GM18867 (cell line): ENCODE results near the gene ADAP1.
"Not testable (repeated sequence)": the region's sequence is repeated elsewhere in the genome, so short reads cannot be mapped to it uniquely, and the experiment has no call there.

Source experiments
- ATAC-seq: cut with Tn5 transposase; IDR thresholded peaks from one replicate; pipeline ENCODE4 v1.9.1; 2021; ENCODE audit warnings: mild to moderate bottlenecking, moderate library complexity; ENCODE audit not compliant: unreplicated experiment

ADAP1 gene

DNA sequence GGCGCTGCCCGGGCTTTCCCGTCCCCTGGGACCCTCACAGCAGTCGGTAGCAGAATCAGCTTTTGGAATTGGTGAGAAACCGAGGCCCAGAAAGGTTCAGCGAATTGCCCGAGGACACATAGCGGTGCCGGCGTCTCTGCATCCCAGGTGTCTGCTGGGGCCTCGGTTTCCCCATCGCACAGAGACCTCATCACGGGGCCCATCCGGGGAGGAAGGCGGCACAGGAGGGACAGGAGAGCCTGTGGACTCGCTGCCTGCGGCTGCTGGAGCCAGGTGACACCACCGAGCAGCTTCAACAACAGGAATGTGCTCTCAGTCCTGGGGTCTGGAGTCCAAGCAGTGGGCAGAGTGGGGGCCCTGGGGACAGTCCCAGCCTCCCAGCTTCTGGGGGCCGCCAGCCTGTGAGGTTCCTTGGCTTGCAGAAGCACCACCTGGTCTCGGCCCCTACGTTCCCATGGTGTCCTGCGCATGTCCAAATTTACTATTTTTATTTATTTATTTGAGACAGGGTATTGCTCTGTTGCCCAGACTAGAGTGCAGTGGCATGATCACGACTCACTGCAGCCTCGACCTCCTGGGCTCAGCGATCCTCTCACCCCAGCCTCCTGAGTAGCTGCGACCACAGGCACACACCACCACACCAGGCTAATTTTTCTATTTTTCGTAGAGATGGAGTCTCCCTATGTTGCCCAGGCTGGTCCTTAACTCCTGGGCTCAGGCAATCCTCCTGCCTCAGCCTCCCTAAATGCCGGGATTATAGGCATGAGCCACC, 21.4 kb upstream of the ADAP1 start:
- ATAC-seq, result no peak

DNA sequence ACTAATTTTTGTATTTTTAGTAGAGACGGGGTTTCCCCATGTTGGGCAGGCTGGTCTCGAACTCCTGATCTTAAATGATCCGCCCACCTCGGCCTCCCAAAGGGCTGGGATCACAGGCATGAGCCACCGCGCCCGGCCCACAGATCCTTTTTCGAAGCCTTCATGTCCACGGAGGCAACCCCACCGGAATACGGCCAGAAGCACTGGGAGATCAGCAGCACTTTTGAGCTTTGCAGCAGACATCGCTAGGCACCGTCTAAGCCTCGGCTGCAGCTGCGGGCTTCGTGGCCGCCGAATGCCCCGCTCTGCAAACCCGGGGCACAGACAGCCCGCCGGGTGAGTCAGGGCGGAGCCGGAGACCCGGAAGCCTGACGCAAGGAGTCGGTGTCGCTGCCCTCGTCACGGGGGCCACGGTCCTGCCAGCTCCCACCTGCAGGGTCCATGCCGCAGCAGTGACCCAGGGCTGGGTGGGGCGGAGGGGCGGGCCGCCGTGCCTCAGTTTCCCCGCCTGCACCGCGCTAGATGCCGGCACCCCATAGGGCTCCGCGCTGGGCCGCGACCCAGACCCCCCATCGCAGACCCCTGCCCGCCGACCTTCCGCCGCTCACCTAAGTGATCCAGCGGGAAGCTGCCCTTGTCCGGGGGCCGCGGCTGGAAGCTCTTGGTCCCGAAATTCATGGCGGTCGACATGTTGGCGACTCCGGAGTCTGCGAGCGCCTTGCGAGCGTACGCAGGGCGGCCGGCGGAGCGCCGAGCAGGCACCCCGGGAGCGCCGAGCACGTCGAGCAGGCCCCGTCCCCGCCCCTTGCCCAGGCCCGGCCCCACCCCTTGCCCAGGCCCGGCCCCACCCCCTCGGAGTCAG, 20.6 kb upstream of the ADAP1 start, which contains the start of gene COX19:
COX19 (minus strand) TSS at position 730 of the 862 bp plus-strand sequence; CDS start at position 690, 40 bp downstream.
- ATAC-seq, result peak; percentile 80

DNA sequence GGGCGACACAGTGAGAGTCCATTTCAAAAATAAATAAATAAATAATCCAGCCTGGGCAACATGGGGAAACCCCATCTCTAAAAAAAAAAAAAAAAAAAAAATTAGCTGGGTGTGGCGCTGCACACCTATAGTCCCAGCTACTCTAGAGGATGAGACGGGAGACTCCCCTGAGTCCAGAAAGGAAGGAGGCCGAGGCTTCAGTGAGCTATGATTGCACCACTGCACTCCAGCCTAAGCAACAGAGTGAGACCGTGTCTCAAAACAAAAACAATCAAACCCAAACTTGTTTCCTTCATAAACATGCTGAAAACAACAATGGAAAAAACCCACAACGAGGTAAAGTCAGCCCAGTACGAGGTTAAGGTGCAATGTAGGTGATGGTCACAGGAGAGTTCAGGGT, 19.7 kb upstream of the ADAP1 start:
- ATAC-seq, result no peak

DNA sequence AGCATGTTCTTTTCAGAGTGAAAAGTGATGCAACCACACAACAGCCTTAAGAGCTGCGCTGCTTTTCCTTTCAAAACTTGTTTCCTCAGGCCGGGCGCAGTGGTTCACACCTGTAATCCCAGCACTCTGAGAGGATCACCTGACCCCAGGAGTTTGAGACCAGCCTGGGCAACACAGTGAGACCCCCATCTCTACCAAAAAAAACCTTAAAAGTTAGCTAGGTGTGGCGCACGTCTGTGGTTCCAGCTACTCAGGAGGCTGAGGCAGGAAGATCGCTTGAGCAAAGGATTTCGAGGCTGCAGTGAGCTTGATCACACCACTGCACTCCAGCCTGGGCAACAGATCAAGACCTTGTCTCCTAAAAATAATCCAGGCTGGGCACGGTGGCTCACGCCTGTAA, 18.8 kb upstream of the ADAP1 start:
- no peak for ATAC-seq

DNA sequence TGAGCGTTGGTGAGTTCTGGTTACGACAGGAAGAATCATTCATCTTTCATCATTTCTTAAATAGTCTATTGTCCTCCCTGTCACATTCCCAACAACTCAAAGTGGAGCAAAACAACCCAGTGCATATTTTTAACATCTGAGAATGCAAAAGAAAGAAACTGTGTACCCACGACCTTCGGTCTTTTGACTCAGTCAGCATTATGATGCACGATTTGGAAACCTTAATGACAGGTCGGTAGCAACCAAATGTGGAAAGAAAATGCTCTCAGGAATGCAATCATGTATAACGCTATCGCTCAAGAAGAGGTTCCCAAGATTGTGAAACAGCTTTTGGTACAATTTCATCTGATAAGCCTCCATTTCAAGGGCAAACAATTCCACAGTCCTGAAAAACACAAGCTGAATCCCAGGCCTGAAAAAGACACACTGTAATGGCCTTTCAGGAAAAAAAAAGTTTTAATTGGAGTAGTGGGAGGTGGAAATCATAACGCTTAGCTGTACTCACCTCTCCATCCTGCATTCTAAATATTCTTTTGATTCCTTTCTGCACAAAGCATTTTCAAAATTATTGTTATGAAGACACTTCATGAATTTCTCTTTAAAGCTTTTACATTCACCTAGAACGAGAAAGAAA, 18.3 kb upstream of the ADAP1 start:
- ATAC-seq, result no peak

DNA sequence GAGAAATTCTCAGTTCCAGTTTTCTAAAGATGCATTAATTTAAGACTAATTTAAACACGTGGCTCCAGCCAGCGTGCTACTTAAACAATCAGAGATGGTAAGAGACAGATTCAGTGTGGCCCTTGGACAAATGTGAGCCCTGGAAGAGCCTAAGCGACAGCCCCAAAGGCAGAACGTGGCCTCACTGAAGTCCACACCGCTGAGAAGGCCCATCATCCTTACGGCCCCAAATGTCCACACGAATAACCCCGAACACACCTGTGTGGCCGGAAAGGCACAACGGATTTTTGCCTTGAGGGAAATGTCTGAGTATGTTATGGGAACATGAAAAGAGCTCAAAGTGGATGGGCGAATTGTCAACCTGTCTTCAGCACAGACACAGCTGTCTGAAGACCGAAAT, 17.6 kb upstream of the ADAP1 start:
- no peak for ATAC-seq

DNA sequence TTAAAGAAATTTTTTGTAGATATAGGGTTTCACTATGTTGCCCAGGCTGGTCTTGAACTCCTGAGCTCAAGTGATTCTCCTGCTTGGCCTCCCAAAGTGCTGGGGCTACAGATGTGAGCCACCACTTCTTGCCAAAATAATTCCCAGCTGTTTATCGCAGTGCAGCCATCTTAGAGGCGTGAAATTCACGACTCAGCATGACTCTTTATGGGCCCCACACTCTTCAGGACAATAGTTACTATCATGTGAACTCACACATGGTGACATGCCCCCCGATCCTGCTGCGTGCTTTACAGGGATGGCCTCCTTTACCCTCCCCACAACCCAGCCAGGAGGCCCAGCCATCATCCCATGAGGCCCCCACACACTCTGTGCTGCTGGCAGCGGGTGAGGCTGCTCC, 16.3 kb upstream of the ADAP1 start:
- no peak for ATAC-seq

DNA sequence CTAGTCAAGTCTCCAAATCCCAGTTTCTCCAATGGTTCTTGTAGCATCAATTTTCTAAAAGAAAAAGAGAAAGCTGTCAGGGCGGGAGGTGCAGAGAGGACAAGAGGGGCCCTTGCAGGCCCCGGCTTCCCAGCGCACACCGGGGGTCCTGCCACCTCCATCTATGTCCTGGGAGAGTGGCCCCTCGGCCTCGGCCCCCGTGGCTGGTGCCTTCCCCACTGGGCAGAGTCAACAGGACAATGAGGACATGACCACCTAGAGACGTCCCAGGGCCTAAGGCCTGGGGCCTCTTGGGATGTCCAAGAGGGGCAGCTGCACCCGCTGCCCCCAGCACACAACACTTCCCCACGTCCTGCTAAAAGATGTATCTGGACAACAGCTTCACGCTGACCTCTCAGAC, 14.9 kb upstream of the ADAP1 start:
- no peak for ATAC-seq

DNA sequence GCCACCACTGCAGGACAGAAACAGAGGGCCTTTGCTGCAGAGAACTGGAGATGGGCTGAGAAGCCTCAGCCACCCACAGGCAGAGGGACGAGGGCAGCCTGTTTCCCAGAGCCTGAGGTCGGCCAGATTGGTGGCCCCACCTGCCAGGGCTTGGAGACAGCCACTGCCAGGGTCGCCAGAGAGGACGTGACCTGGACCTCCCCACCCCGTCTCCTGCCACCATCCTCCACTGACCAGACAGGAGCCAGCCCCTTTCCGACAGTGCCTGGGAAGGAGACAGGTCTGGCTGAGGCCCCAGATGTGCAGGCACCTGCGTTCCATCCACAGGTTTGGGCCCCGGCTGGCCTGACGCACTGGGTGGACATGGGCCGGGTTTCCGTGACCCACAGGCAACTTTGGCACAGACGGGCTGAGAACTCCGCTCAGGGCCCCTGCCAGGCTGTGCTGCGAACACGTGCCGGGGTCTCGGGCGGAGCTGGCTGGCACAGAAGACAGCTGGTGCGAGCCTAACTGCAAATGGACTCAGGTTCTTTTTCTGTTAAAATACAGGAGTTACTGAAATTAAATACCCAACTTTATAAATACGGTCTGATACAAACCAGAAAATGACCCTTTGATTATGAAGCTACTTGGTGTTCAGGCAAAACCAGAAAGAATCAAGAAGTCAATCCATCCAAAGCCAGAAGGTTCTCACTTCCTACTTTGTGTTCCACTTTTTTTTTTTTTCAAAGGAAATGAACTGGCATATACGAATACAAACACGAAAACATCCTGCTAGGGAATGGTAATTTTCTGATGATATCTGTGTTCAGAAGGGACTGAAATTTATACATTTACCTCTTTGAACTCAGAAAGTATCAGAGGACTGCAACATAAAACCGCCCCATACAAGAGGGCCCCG, 14.0 kb upstream of the ADAP1 start:
- no peak for ATAC-seq

DNA sequence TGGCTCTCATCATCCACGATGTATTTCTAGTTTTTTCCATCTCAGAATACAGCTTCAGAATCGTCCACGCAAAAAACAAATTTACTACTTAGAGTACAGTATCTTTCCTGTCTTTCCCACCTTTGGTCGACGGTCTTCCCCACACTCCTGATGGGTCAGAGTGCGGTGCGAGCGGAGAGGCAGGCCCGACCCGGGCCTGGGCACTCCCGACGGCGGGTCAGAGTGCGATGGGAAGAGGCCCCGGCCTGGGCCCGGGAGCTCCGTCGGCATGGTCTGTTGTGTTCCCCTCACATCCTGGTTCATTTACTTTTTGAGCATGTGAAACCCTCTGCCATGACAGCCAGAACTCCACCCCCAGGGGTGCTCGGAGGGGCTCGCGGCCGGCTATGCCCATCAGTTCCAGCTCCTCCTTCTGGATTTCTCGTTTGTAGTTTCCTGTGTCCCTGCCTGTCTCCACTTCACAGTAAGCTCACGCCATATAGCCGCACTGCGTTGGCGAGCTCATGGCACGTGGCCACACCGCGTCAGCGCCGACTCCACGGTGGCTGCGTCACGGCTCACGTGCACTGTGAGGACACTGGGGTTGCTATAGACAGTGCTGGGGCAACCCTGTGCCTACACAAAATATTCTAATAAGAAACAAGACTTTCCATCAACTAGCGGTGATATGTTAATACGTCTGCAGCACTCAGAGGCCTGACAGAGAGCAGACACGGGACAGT, 13.0 kb upstream of the ADAP1 start:
- no peak for ATAC-seq

DNA sequence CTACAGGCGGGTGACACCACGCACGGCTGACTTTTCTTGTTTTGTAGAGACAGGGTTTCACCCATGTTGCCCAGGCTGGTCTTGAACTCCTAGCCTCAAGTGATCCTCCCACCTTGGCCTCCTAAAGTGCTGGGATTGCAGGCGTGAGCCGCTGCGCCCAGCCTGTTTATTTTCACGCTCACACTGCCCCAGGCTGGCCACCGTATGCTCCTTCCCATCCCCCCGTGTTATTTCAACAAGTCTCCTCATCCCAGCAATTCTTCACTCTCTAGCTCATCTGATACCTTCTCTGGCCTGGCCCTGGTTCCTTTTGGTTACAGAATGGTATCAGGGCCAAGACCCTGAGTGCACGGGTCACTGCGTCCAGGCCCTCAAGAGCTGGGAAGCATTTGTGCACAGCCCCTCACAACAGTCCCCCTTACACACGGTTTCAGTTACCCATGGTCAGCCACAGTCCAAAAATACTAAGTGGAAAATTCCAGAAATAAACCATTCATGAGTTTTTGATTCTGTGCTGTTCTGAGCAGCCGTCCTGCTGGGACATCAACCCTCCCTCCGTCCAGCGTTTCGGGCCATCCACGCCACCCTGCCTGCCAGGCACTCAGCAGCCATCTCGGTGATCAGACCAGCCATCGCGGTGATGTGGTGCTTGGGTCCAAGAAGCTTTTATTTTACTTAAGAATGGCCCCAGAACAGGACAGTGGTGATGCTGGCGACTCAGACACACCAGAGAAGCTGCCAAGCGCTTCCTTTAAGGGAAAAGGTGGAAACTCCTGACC, 12.0 kb upstream of the ADAP1 start:
- ATAC-seq, result no peak

DNA sequence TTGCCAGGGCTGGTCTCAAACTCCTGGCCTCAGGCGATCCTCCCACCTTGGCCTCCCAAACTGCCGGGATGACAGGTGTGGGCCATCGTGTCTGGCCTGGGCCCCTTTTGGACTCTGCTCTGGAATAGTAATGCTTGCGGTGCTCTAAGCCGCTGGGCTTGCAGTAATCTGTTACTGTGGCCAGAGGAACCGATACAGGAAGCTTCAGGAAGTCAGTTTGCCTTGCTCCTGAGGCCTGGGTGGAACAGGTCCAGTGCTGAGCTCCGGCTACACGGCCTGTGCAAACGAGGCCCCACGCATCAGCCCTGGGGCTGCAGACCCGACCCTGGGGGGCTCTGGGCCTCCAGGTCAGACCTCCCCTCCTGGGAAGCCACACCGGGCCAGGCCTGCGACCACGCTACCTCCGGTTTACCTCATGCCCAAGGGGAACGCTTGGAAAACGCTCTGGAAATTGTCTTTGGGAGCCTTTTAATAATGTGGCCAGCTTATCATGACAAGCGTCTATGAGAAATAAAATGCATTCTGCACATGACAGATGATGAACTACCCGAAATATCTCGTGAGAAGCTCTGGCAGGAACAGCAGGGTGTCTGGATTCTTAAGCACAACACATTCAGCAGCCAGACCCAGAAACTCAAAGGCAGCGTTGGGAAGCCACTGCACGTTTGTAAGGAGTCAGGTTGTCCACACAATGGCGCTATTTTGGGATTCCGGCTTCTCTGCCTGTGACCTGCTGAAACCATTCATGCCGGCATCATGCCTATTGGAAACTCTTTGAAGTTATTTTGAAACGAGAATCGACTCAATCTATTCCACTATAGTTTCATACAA, 10.1 kb upstream of the ADAP1 start:
- ATAC-seq, result no peak

DNA sequence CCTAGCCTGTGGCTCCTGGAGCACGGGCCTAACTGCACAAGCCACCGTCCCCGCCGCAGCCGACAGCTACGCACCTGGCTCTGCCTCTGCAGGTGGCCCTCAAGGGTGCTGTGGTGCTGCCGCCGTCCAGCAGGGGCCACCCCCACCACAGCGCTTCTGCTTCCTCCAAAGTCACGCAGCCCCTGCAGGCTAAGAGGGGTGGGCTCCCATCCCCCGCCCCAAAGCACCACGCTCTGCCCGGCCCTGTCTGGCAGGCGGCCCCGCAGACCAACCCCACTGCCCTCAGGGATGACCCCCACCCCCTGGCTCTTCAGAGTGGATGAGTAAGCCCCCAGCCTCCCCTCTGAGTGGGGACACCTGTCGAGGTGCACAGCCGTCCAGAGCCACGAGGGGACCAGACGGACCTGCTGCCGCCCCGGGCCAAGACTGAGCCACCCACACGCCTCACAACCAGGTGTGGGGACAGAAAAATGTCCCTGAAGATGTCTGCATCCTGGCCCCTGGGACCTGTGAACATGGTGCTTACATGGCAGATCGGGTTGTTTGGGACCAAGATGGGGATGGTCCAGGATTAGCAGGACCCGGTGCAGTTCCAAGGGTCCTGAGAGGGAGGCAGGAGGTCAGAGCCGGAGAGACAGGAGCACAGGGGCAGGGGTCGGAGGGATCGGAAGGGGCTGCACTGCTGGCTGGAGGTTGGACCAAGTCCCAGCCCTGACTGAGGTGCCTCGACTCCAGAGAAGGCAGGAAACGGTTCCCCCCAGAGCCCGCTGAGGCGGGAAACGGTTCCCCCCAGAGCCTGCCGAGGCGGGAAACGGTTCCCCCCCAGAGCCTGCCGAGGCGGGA, 9.0 kb upstream of the ADAP1 start:
- ATAC-seq, result no peak

DNA sequence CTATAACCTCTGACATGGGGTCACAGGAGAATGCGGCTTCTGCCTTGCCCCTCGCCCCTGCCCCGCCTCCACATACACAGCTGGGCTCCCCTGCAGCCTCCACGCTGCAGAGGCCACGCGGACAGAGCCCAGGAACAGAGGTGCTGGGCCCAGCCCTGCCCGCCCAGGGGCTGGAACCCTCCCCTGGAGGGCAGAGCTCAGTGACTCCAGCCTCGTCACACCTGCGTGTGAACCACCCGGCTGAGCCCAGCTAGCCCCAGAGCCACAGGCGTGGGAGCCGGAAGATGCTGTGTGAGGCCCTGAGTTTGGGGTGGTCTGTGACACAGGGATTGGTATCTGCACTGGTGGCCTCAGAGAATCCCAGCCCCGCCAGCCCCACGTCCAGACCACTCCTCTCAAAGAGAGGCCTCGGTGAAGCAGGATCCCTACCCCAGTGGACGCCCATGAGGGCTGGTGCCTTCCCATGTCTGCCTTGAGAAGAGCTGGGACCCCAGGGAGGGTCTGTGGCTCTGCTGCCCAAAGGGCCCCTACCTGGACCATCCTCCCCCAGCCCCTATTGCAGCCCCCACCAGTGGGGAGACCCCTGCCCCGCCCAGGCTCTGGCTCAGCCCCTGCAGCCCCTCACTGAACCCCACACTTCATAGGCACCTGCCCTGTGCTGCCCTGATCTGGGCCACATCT, 8.1 kb upstream of the ADAP1 start:
- no peak for ATAC-seq

DNA sequence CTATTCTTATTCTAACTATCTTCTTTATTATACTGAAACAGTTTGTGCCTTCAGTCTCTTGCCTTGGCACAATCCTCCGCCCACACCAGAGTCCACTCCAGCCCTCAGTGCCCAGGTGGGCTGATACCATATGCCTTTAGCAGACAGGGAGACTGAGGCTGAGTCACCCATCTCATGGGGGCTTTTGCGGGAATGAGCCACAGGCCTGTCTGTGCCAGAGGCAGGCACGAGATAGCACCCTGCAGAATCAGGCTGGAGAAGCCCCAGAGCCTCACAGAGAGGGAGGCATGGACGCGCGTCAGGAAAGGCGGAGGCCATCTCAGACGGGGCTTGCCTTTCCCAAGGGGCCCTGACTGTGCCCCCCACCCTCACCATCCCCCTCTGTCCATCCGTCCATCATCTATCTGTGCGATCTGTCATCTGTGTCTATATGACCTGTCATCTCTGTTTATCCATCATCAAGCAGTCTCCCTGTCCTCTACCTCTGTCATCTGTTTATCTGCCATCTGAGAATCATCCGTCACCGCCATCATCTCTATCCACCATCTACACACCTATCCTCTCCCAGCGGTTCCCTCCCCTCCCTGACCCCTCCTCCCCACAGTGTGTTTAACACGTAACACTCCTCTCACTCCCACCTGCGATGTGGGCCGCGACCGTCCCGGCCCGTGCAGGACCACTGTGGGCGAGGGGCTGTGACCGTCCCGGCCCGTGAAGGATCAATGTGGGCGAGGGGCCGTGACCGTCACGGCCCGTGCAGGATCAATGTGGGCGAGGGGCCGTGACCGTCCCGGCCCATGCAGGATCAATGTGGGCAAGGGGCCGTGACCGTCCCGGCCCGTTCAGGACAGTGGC, 7.3 kb upstream of the ADAP1 start:
- no peak for ATAC-seq

DNA sequence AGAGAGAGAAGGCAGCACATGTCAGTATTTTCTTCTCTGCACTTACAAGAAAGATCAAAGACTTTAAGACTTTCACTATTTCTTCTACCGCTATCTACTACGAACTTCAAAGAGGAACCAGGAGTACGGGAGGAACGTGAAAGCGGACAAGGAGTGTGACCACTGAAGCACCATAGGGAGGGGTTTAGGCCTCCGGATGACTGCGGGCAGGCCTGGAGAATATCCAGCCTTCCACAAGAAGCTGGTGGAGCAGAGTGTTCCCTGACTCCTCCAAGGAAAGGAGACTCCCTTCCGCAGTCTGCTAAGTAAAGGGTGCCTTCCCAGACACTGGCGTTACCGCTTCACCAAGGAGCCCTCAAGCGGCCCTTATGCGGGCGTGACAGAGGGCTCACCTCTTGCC, 6.5 kb upstream of the ADAP1 start:
- not testable (repeated sequence) for ATAC-seq
